SK-N-SH (cell line): ENCODE data around the gene ZNF662. TPM values are rescaled to one million over a fixed set of nuclear protein-coding genes. Genes with fewer than 3 reads are reported as not detected.

Experiments used
- CTCF ChIA-PET: fragments of 300-600, 350-600 bp; formaldehyde crosslinking; extraction: SDS; loops from one replicate; lab custom pipeline; 2021; lab: Yijun Ruan, JAX
- POLR2A ChIA-PET: fragments of 350-600 bp; sonication (Branson Sonifier 250); formaldehyde crosslinking; extraction: SDS; loops from one replicate; lab custom pipeline; 2020; ENCODE audit warnings: antibody characterized with exemption, inconsistent platforms; lab: Yijun Ruan, JAX
- DNase-seq: peaks from one replicate; pipeline ENCODE4 v3.0.0; 2012
- H2AFZ ChIP-seq: fragments of 200-600 bp; sonication (generic); 2 replicates; pipeline ENCODE4 v1.8.1; 2016; ENCODE audit warnings: antibody characterized with exemption, mild to moderate bottlenecking, low read depth
- H3F3A ChIP-seq: fragments of 200-600 bp; sonication (generic); replicated peaks from 2 replicates; pipeline ENCODE3; 2016; ENCODE audit warnings: antibody characterized with exemption, mild to moderate bottlenecking; ENCODE audit not compliant: insufficient read depth
- H3K27ac ChIP-seq, 2 experiments: fragments of 200-500 bp in 1 of 2; fragments of 200-600 bp in 1 of 2; sonication (Bioruptor generic) in 1 of 2; sonication (generic), shearing (Covaris generic) in 1 of 2; 2 replicates each; pipeline versions ENCODE4 v1.5.1 to v1.6.1; 2014 to 2016; ENCODE audit warnings: low read depth in 2 of 2, inconsistent platforms in 1 of 2, low read length in 1 of 2, mild to moderate bottlenecking in 1 of 2, mixed read lengths in 1 of 2
- H3K27me3 ChIP-seq: fragments of 200-600 bp; sonication (generic), shearing (Covaris generic); 2 replicates; pipeline ENCODE4 v1.6.1; 2016; ENCODE audit warnings: mixed run types; ENCODE audit not compliant: insufficient read depth
- H3K36me3 ChIP-seq, 2 experiments: fragments of 200-500 bp in 1 of 2; fragments of 200-600 bp in 1 of 2; sonication (Bioruptor generic) in 1 of 2; sonication (generic) in 1 of 2; replicated peaks in 1 of 2; 2 replicates each; pipeline versions ENCODE3 to v1.5.1; 2014 to 2016; ENCODE audit warnings: low read length in 1 of 2, mild to moderate bottlenecking in 1 of 2; ENCODE audit not compliant: insufficient read depth in 2 of 2, control insufficient read depth in 1 of 2
- H3K4me1 ChIP-seq, 2 experiments: fragments of 200-500 bp in 1 of 2; fragments of 200-600 bp in 1 of 2; sonication (Bioruptor generic) in 1 of 2; sonication (generic), shearing (Covaris generic) in 1 of 2; 2 replicates each; pipeline versions ENCODE4 v1.5.1 to v1.6.1; 2014 to 2016; ENCODE audit warnings: low read depth in 1 of 2, low read length in 1 of 2, mixed run types in 1 of 2; ENCODE audit not compliant: insufficient read depth in 2 of 2, control insufficient read depth in 1 of 2
- H3K4me2 ChIP-seq: fragments of 200-600 bp; sonication (generic), shearing (Covaris generic); 2 replicates; pipeline ENCODE4 v1.6.1; 2017; ENCODE audit warnings: mixed run types
- H3K4me3 ChIP-seq, 2 experiments: fragments of 200-500 bp in 1 of 2; fragments of 200-600 bp in 1 of 2; sonication (Bioruptor generic) in 1 of 2; sonication (generic), shearing (Covaris generic) in 1 of 2; 2 replicates each; pipeline versions ENCODE4 v1.5.1 to v1.8.1; 2014 to 2016; ENCODE audit warnings: low read depth in 2 of 2, inconsistent platforms in 1 of 2, low read length in 1 of 2, mild to moderate bottlenecking in 1 of 2, mixed read lengths in 1 of 2, moderate library complexity in 1 of 2
- H3K79me2 ChIP-seq: fragments of 200-600 bp; sonication (generic); 2 replicates; pipeline ENCODE4 v1.8.1; 2017; ENCODE audit warnings: mild to moderate bottlenecking; ENCODE audit not compliant: insufficient read depth
- H3K9ac ChIP-seq: fragments of 200-600 bp; sonication (generic); 2 replicates; pipeline ENCODE4 v1.6.1; 2017; ENCODE audit warnings: mixed run types
- H3K9me2 ChIP-seq: fragments of 200-600 bp; sonication (generic); 2 replicates; pipeline ENCODE4 v1.6.1; 2017; ENCODE audit warnings: mixed run types
- H3K9me3 ChIP-seq: fragments of 200-600 bp; sonication (generic); 2 replicates; pipeline ENCODE4 v1.6.1; 2017; ENCODE audit warnings: mixed run types, mild to moderate bottlenecking, moderate library complexity
- H4K20me1 ChIP-seq: fragments of 200-600 bp; sonication (generic); 2 replicates; pipeline ENCODE4 v1.6.1; 2017; ENCODE audit warnings: mild to moderate bottlenecking, mixed run types; ENCODE audit not compliant: insufficient read depth
- CHD2 ChIP-seq: fragments of 150-350 bp; IDR thresholded peaks from 2 replicates; pipeline ENCODE4 v1.6.1; 2018; ENCODE audit warnings: low read length; ENCODE audit not compliant: partially characterized antibody
- EP300 ChIP-seq, 2 experiments: IDR thresholded peaks; 2 replicates each; pipeline versions ENCODE4 v1.4.0 to v1.6.1; 2012; ENCODE audit warnings: borderline replicate concordance in 1 of 2, low read depth in 1 of 2, low read length in 1 of 2
- EZH2phosphoT487 ChIP-seq: fragments of 200-600 bp; sonication (generic); IDR thresholded peaks from 2 replicates; pipeline ENCODE4 v1.6.1; 2017; ENCODE audit warnings: low read depth, mixed run types, mild to moderate bottlenecking, antibody characterized with exemption, moderate library complexity, borderline replicate concordance
- FOXJ3 ChIP-seq: sonication (generic); formaldehyde crosslinking; IDR thresholded peaks from 2 replicates; pipeline ENCODE4 v1.5.1; 2020; ENCODE audit warnings: mild to moderate bottlenecking, missing genetic modification reagents
- FOXM1 ChIP-seq: IDR thresholded peaks from 2 replicates; pipeline ENCODE4 v1.4.0; 2012; ENCODE audit warnings: low read depth, mild to moderate bottlenecking
- IRF3 ChIP-seq: fragments of 150-350 bp; IDR thresholded peaks from 2 replicates; pipeline ENCODE4 v1.6.1; 2016; ENCODE audit warnings: mild to moderate bottlenecking, low read depth, low read length
- JUND ChIP-seq: IDR thresholded peaks from 2 replicates; pipeline ENCODE4 v1.4.0; 2012
- MEF2A ChIP-seq: IDR thresholded peaks from 2 replicates; pipeline ENCODE4 v1.4.0; 2012; ENCODE audit warnings: low read depth, borderline replicate concordance
- RAD21 ChIP-seq: IDR thresholded peaks from 2 replicates; pipeline ENCODE4 v1.6.1; 2012; ENCODE audit warnings: mild to moderate bottlenecking, low read length
- REST ChIP-seq: IDR thresholded peaks from 2 replicates; pipeline ENCODE4 v1.6.1; 2012; ENCODE audit warnings: mild to moderate bottlenecking, low read depth, low read length, moderate library complexity
- TCF12 ChIP-seq: IDR thresholded peaks from 2 replicates; pipeline ENCODE4 v1.4.0; 2012
- USF2 ChIP-seq: fragments of 150-350 bp; IDR thresholded peaks from 2 replicates; pipeline ENCODE4 v1.6.1; 2017; ENCODE audit warnings: antibody characterized with exemption, low read length, low read depth, borderline replicate concordance
- YY1 ChIP-seq: IDR thresholded peaks from 2 replicates; pipeline ENCODE4 v1.4.0; 2012; ENCODE audit warnings: low read depth, mild to moderate bottlenecking
- WGBS: methylation state at CpG from one replicate; pipeline ENCODE4 v1.1.6; 2017; ENCODE audit warnings: low lambda C conversion rate; 5-methylcytosine and 5-hydroxymethylcytosine counted together
- polyA plus RNA-seq, 3 experiments: library from polyadenylated mRNA; depleted of rRNA; stranded (reverse); fragments of >200 nt; gene quantifications; 2 replicates each; pipeline ENCODE4 v1.2.3, GENCODE V29; 2012
- TF ChIP-seq, protein P1 (sequence below): fragments of 200-600 bp; sonication (generic); IDR thresholded peaks from 2 replicates; pipeline ENCODE4 v1.6.1; 2017; ENCODE audit warnings: antibody characterized with exemption, mild to moderate bottlenecking, moderate library complexity
- TF ChIP-seq, protein P2 (sequence below): IDR thresholded peaks from 2 replicates; pipeline ENCODE4 v1.4.0; 2012; ENCODE audit warnings: low read depth
- TF ChIP-seq, protein P3 (sequence below): IDR thresholded peaks from 2 replicates; pipeline ENCODE4 v1.4.0; 2012; ENCODE audit warnings: low read depth, borderline replicate concordance
- TF ChIP-seq, protein P4 (sequence below): IDR thresholded peaks from 2 replicates; pipeline ENCODE4 v1.4.0; 2012; ENCODE audit warnings: low read depth, borderline replicate concordance

Gene ZNF662
- polyA plus RNA-seq, 1 of the 3 experiments (the other 2 are of a cell fraction), result 0.30 TPM

GRCh38 chr3:42900226-42901072, 5.5 kb upstream of the ZNF662 start:
- TF ChIP-seq MEF2A, result no peak
- TF ChIP-seq USF2, result no peak
- TF ChIP-seq FOXM1, result no peak
- no peak for TF ChIP-seq JUND
- no peak for TF ChIP-seq IRF3
- TF ChIP-seq RAD21, result no peak
- no peak for TF ChIP-seq YY1
- no peak for TF ChIP-seq EP300 (IDR thresholded peaks at IDR 0.05; ENCODE audit: borderline replicate concordance in 1 of 2, low read depth in 1 of 2, low read length in 1 of 2)
- TF ChIP-seq, protein P1, sequence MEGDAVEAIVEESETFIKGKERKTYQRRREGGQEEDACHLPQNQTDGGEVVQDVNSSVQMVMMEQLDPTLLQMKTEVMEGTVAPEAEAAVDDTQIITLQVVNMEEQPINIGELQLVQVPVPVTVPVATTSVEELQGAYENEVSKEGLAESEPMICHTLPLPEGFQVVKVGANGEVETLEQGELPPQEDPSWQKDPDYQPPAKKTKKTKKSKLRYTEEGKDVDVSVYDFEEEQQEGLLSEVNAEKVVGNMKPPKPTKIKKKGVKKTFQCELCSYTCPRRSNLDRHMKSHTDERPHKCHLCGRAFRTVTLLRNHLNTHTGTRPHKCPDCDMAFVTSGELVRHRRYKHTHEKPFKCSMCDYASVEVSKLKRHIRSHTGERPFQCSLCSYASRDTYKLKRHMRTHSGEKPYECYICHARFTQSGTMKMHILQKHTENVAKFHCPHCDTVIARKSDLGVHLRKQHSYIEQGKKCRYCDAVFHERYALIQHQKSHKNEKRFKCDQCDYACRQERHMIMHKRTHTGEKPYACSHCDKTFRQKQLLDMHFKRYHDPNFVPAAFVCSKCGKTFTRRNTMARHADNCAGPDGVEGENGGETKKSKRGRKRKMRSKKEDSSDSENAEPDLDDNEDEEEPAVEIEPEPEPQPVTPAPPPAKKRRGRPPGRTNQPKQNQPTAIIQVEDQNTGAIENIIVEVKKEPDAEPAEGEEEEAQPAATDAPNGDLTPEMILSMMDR, result no peak
- TF ChIP-seq, protein P2, sequence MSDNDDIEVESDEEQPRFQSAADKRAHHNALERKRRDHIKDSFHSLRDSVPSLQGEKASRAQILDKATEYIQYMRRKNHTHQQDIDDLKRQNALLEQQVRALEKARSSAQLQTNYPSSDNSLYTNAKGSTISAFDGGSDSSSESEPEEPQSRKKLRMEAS, result no peak
- TF ChIP-seq, protein P3, sequence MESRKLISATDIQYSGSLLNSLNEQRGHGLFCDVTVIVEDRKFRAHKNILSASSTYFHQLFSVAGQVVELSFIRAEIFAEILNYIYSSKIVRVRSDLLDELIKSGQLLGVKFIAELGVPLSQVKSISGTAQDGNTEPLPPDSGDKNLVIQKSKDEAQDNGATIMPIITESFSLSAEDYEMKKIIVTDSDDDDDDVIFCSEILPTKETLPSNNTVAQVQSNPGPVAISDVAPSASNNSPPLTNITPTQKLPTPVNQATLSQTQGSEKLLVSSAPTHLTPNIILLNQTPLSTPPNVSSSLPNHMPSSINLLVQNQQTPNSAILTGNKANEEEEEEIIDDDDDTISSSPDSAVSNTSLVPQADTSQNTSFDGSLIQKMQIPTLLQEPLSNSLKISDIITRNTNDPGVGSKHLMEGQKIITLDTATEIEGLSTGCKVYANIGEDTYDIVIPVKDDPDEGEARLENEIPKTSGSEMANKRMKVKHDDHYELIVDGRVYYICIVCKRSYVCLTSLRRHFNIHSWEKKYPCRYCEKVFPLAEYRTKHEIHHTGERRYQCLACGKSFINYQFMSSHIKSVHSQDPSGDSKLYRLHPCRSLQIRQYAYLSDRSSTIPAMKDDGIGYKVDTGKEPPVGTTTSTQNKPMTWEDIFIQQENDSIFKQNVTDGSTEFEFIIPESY, result no peak
- TF ChIP-seq CHD2, result no peak
- no peak for TF ChIP-seq TCF12
- TF ChIP-seq, protein P4, sequence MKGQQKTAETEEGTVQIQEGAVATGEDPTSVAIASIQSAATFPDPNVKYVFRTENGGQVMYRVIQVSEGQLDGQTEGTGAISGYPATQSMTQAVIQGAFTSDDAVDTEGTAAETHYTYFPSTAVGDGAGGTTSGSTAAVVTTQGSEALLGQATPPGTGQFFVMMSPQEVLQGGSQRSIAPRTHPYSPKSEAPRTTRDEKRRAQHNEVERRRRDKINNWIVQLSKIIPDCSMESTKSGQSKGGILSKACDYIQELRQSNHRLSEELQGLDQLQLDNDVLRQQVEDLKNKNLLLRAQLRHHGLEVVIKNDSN, result no peak
- no peak for TF ChIP-seq REST
- TF ChIP-seq EZH2phosphoT487, result no peak
- TF ChIP-seq FOXJ3 (CRISPR knock-in tag), result no peak
- Histone ChIP-seq H3K9ac (no peak overlapping the region), H2AFZ (no peak overlapping the region), H3K4me1 (peaks cover 0 to 5% of the 10 kb centered on the region in 2 experiments; a peak in 2 of 4 replicates), H3K27ac (no peak overlapping the region), H4K20me1 (no peaks in the 10 kb centered on the region), H3K27me3 (no peaks in the 10 kb centered on the region; the same call in 1 of the 2 replicates), H3K9me3 (no peaks in the 10 kb centered on the region), H3K4me3 (no peak overlapping the region), H3K9me2 (no peaks in the 10 kb centered on the region), H3K79me2 (no peaks in the 10 kb centered on the region), H3K4me2 (no peak overlapping the region), H3F3A (no peaks in the 10 kb centered on the region), H3K36me3 (no peaks in the 10 kb centered on the region)
- POLR2A ChIA-PET, result no interaction called here
- no peak for DNase-seq
- WGBS, result 66% methylated on average over 8 of the region's 8 CpGs
- CTCF ChIA-PET, result interaction anchor here (1.1 kb wide), 1 partner anchor 19 kb away, joined by 3 read pairs; no protein-coding TSS in a partner anchor
